Loucy (cell line): Measurements from ENCODE around the gene VSX1.

Experiments
- CTCF ChIP-seq: fragments of 200-600 bp; sonication (generic); conservative IDR thresholded peaks from 2 replicates; pipeline ENCODE4 v1.5.1; 2014; ENCODE audit warnings: mild to moderate bottlenecking, antibody characterized with exemption, low read length
- EZH2phosphoT487 ChIP-seq: fragments of 200-600 bp; IDR thresholded peaks from 2 replicates; pipeline ENCODE4 v1.6.1; 2018; ENCODE audit warnings: antibody characterized with exemption, mild to moderate bottlenecking, moderate library complexity, borderline replicate concordance

- TF ChIP-seq CTCF, result no peak
- no peak for TF ChIP-seq EZH2phosphoT487
Observed at GRCh38 chr20:25044660-25045342, 37.1 kb downstream of the VSX1 start.
